ENCODE measurements around the gene ULBP1.

The ULBP1 gene

DNA sequence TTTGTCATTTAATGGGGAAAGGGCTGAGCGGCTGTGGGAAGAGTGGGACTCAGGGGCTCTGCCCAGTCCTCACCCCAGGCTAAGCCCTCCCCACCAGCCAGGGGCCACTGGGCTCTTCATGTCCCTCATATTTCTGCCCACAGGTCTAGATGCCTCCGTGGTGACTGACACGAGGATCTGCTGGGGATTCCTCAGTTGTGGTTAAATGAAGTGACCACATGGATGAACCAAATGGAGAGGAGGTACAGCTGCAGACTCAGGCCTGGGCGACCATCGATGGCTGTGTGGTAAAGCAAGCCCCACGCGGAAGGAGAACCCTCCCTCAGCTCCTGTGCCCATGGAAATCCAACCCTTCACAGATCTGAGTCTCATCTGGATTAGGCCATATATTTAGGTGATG, 32.2 kb downstream of the ULBP1 start:
- no peak overlapping the region for H2BK12ac ChIP-seq (ENCODE audit: low read length)
- no peak overlapping the region for H3K9ac ChIP-seq (ENCODE audit: low read depth, low read length, poor library complexity)
- WGBS, 2 donors (ENCODE audit: extremely low coverage in 2 of 2, insufficient read length in 2 of 2, insufficient replicate concordance in 1 of 2): no CpG with 5 or more reads among the region's 7 CpGs
- no peak overlapping the region for H3K4ac ChIP-seq (ENCODE audit: low read length)
- H2BK15ac ChIP-seq (ENCODE audit: low read length): no peak overlapping the region
- H3K9me3 ChIP-seq (replicated peaks in 1 of 2; ENCODE audit: control insufficient read depth in 2 of 2, insufficient read depth in 1 of 2, low read depth in 1 of 2, low read length in 2 of 2): peaks cover 0 to 8% of the 10 kb centered on the region in 2 donors
- H4K91ac ChIP-seq (ENCODE audit: low read depth, low read length, poor library complexity): no peak overlapping the region
- H3K79me1 ChIP-seq (ENCODE audit: low read depth, low read length): peaks cover 1% of the 10 kb centered on the region
- no peak overlapping the region for H4K8ac ChIP-seq (ENCODE audit: low read depth, low read length)
- H2BK120ac ChIP-seq (ENCODE audit: low read depth, low read length): no peak overlapping the region
- no peak overlapping the region for H3K14ac ChIP-seq (ENCODE audit: low read length)
- H3K27me3 ChIP-seq (ENCODE audit: control insufficient read depth in 3 of 3, insufficient read depth in 3 of 3, low read depth in 1 of 3, low read length in 3 of 3): peaks cover 7 to 35% (median 24%) of the 10 kb centered on the region in 3 experiments
- peaks cover 1 to 4% of the 10 kb centered on the region in 2 donors for H3K4me1 ChIP-seq (ENCODE audit: control insufficient read depth in 2 of 2, insufficient read depth in 1 of 2, low read depth in 1 of 2, low read length in 2 of 2)
- H3K18ac ChIP-seq (ENCODE audit: low read length): no peak overlapping the region
- H2AFZ ChIP-seq (ENCODE audit: low read length): no peak overlapping the region
- H3K4me2 ChIP-seq (ENCODE audit: insufficient read depth, low read length, poor library complexity, severe bottlenecking): no peak overlapping the region
- peak overlapping the region; percentile 65 for H3K23ac ChIP-seq (ENCODE audit: low read depth, low read length, poor library complexity)
- no peak for DNase-seq (ENCODE audit: low spot score)
- no peak overlapping the region for H2AK5ac ChIP-seq (ENCODE audit: low read depth, low read length)
- peaks cover 3 to 20% of the 10 kb centered on the region in 2 donors for H3K36me3 ChIP-seq (replicated peaks in 1 of 2; ENCODE audit: control insufficient read depth in 2 of 2, insufficient read depth in 2 of 2, low read length in 2 of 2)
- H2BK5ac ChIP-seq (ENCODE audit: low read length): no peak overlapping the region
- no peak overlapping the region for H3K27ac ChIP-seq (replicated peaks; ENCODE audit: low read length)
- no peak overlapping the region for H3K4me3 ChIP-seq (ENCODE audit: low read length in 2 of 2)

- no peak overlapping the region for H2AK5ac ChIP-seq (ENCODE audit: low read depth, low read length)
- no peak overlapping the region for H3K4me2 ChIP-seq (ENCODE audit: insufficient read depth, low read length, poor library complexity, severe bottlenecking)
- H2BK15ac ChIP-seq (ENCODE audit: low read length): no peak overlapping the region
- no peak overlapping the region for H2BK5ac ChIP-seq (ENCODE audit: low read length)
- no peak overlapping the region for H3K4me3 ChIP-seq (ENCODE audit: low read length in 2 of 2)
- no peak overlapping the region for H3K18ac ChIP-seq (ENCODE audit: low read length)
- no peak overlapping the region for H2BK120ac ChIP-seq (ENCODE audit: low read depth, low read length)
- H3K36me3 ChIP-seq (replicated peaks in 1 of 2; ENCODE audit: control insufficient read depth in 2 of 2, insufficient read depth in 2 of 2, low read length in 2 of 2): peaks cover 5 to 22% of the 10 kb centered on the region in 2 donors
- peaks cover 1% of the 10 kb centered on the region for H3K79me1 ChIP-seq (ENCODE audit: low read depth, low read length)
- no peak overlapping the region for H3K9ac ChIP-seq (ENCODE audit: low read depth, low read length, poor library complexity)
- H3K23ac ChIP-seq (ENCODE audit: low read depth, low read length, poor library complexity): no peak overlapping the region
- H3K9me3 ChIP-seq (replicated peaks in 1 of 2; ENCODE audit: control insufficient read depth in 2 of 2, insufficient read depth in 1 of 2, low read depth in 1 of 2, low read length in 2 of 2): peaks cover 0 to 4% of the 10 kb centered on the region in 2 donors
- H4K8ac ChIP-seq (ENCODE audit: low read depth, low read length): no peak overlapping the region
- H2AFZ ChIP-seq (ENCODE audit: low read length): no peak overlapping the region
- H3K4ac ChIP-seq (ENCODE audit: low read length): no peak overlapping the region
- WGBS, 2 donors (ENCODE audit: extremely low coverage in 2 of 2, insufficient read length in 2 of 2, insufficient replicate concordance in 1 of 2): no CpG with 5 or more reads among the region's 2 CpGs
- no peak overlapping the region for H3K27ac ChIP-seq (replicated peaks; ENCODE audit: low read length)
- H3K27me3 ChIP-seq (ENCODE audit: control insufficient read depth in 3 of 3, insufficient read depth in 3 of 3, low read depth in 1 of 3, low read length in 3 of 3): peaks cover 0 to 9% (median 0%) of the 10 kb centered on the region in 3 experiments
- no peak for DNase-seq (ENCODE audit: low spot score)
- no peak overlapping the region for H3K14ac ChIP-seq (ENCODE audit: low read length)
- H2BK12ac ChIP-seq (ENCODE audit: low read length): no peak overlapping the region
- H3K4me1 ChIP-seq (ENCODE audit: control insufficient read depth in 2 of 2, insufficient read depth in 1 of 2, low read depth in 1 of 2, low read length in 2 of 2): peaks cover 4 to 6% of the 10 kb centered on the region in 2 donors
- no peak overlapping the region for H4K91ac ChIP-seq (ENCODE audit: low read depth, low read length, poor library complexity)
These were observed 35.9 kb downstream of the ULBP1 start for GRCh38 chr6:149999636-150000035.

DNA sequence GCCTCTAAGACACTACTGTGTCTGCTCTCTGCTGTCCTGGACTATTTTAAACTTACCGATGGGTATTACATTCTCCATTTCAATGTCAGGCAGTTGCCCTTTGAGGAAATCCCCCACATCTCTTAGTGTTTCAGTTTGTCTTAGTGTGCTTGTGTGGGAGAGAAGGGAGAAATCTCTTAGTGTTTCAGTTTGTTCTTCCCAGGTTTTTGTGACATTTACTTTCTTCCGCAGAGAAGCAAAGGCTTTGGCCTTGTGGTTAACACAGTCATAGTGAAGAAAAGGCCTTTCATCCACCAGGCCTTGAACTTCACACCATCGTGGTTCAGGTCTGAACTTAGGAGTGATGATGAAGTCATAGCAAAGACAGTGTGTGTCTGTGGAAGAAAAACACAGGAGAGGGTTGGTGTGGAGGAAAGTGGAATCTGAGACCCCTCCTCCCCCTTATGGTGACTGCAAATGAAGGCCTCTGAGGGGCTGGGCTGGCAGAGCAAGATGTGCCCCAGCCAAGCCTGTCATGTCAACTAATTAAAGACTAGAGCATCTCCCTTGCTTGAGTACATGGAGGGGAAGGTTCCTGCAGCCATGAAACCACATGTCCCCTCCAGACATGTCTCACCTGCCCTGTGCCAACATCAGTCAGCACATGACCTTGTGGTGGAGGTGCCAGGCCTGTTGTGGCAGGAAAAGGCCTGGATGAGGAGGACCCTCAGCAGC, 37.7 kb downstream of the ULBP1 start:
- H3K4me3 ChIP-seq (ENCODE audit: low read length in 2 of 2): no peak overlapping the region
- no peak overlapping the region for H3K27ac ChIP-seq (replicated peaks; ENCODE audit: low read length)
- no peak for DNase-seq (ENCODE audit: low spot score)
- no CpG with 5 or more reads among the region's 3 CpGs for WGBS, 2 donors (ENCODE audit: extremely low coverage in 2 of 2, insufficient read length in 2 of 2, insufficient replicate concordance in 1 of 2)
- H2BK12ac ChIP-seq (ENCODE audit: low read length): no peak overlapping the region
- no peaks in the 10 kb centered on the region for H3K79me1 ChIP-seq (ENCODE audit: low read depth, low read length)
- no peak overlapping the region for H2BK15ac ChIP-seq (ENCODE audit: low read length)
- no peak overlapping the region for H2AK5ac ChIP-seq (ENCODE audit: low read depth, low read length)
- no peak overlapping the region for H2BK5ac ChIP-seq (ENCODE audit: low read length)
- no peak overlapping the region for H2AFZ ChIP-seq (ENCODE audit: low read length)
- peaks cover 0 to 4% of the 10 kb centered on the region in 2 donors for H3K9me3 ChIP-seq (replicated peaks in 1 of 2; ENCODE audit: control insufficient read depth in 2 of 2, insufficient read depth in 1 of 2, low read depth in 1 of 2, low read length in 2 of 2)
- no peak overlapping the region for H2BK120ac ChIP-seq (ENCODE audit: low read depth, low read length)
- H4K8ac ChIP-seq (ENCODE audit: low read depth, low read length): no peak overlapping the region
- peaks cover 6 to 7% of the 10 kb centered on the region in 2 donors for H3K4me1 ChIP-seq (ENCODE audit: control insufficient read depth in 2 of 2, insufficient read depth in 1 of 2, low read depth in 1 of 2, low read length in 2 of 2)
- no peak overlapping the region for H3K23ac ChIP-seq (ENCODE audit: low read depth, low read length, poor library complexity)
- H3K36me3 ChIP-seq (replicated peaks in 1 of 2; ENCODE audit: control insufficient read depth in 2 of 2, insufficient read depth in 2 of 2, low read length in 2 of 2): peaks cover 5 to 22% of the 10 kb centered on the region in 2 donors
- H3K18ac ChIP-seq (ENCODE audit: low read length): no peak overlapping the region
- H3K9ac ChIP-seq (ENCODE audit: low read depth, low read length, poor library complexity): no peak overlapping the region
- no peak overlapping the region for H3K4ac ChIP-seq (ENCODE audit: low read length)
- no peak overlapping the region for H4K91ac ChIP-seq (ENCODE audit: low read depth, low read length, poor library complexity)
- peaks cover 0 to 17% (median 8%) of the 10 kb centered on the region in 3 experiments for H3K27me3 ChIP-seq (ENCODE audit: control insufficient read depth in 3 of 3, insufficient read depth in 3 of 3, low read depth in 1 of 3, low read length in 3 of 3)
- no peak overlapping the region for H3K14ac ChIP-seq (ENCODE audit: low read length)
- no peak overlapping the region for H3K4me2 ChIP-seq (ENCODE audit: insufficient read depth, low read length, poor library complexity, severe bottlenecking)

DNA sequence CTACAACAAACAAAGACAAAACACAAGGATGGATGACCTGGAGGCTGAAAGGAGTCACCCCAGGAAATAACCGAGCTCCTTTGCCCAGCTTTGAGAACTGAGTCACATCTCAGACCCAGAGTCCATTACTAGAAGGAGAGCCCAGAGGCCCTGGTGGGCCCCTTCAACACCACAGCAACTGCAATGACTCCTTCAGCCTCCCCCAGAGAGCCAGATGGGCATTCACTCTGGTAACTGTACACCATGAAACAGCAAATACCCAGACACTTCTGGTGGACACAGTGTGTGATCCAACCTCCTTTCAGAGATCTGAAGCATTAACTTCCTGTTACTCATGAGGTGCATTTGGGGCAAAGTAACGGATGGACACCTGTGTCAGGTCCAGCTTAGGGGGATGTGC, 39.0 kb downstream of the ULBP1 start:
- H3K4me1 ChIP-seq (ENCODE audit: control insufficient read depth in 2 of 2, insufficient read depth in 1 of 2, low read depth in 1 of 2, low read length in 2 of 2): peaks cover 6 to 7% of the 10 kb centered on the region in 2 donors
- H2BK15ac ChIP-seq (ENCODE audit: low read length): no peak overlapping the region
- H3K9ac ChIP-seq (ENCODE audit: low read depth, low read length, poor library complexity): no peak overlapping the region
- no peak overlapping the region for H2AK5ac ChIP-seq (ENCODE audit: low read depth, low read length)
- no peak overlapping the region for H3K4me3 ChIP-seq (ENCODE audit: low read length in 2 of 2)
- no peak overlapping the region for H3K14ac ChIP-seq (ENCODE audit: low read length)
- H2BK120ac ChIP-seq (ENCODE audit: low read depth, low read length): no peak overlapping the region
- DNase-seq (ENCODE audit: low spot score): no peak
- no peaks in the 10 kb centered on the region for H3K79me1 ChIP-seq (ENCODE audit: low read depth, low read length)
- peaks cover 5 to 22% of the 10 kb centered on the region in 2 donors for H3K36me3 ChIP-seq (replicated peaks in 1 of 2; ENCODE audit: control insufficient read depth in 2 of 2, insufficient read depth in 2 of 2, low read length in 2 of 2)
- no peak overlapping the region for H2BK12ac ChIP-seq (ENCODE audit: low read length)
- WGBS, 2 donors (ENCODE audit: extremely low coverage in 2 of 2, insufficient read length in 2 of 2, insufficient replicate concordance in 1 of 2): no CpG with 5 or more reads among the region's 2 CpGs
- no peak overlapping the region for H3K4me2 ChIP-seq (ENCODE audit: insufficient read depth, low read length, poor library complexity, severe bottlenecking)
- H4K8ac ChIP-seq (ENCODE audit: low read depth, low read length): no peak overlapping the region
- no peak overlapping the region for H2AFZ ChIP-seq (ENCODE audit: low read length)
- H3K9me3 ChIP-seq (replicated peaks in 1 of 2; ENCODE audit: control insufficient read depth in 2 of 2, insufficient read depth in 1 of 2, low read depth in 1 of 2, low read length in 2 of 2): peaks cover 0 to 4% of the 10 kb centered on the region in 2 donors
- H3K4ac ChIP-seq (ENCODE audit: low read length): no peak overlapping the region
- H3K23ac ChIP-seq (ENCODE audit: low read depth, low read length, poor library complexity): no peak overlapping the region
- H3K27ac ChIP-seq (replicated peaks; ENCODE audit: low read length): no peak overlapping the region
- no peak overlapping the region for H3K18ac ChIP-seq (ENCODE audit: low read length)
- peaks cover 0 to 19% (median 15%) of the 10 kb centered on the region in 3 experiments for H3K27me3 ChIP-seq (ENCODE audit: control insufficient read depth in 3 of 3, insufficient read depth in 3 of 3, low read depth in 1 of 3, low read length in 3 of 3)
- H2BK5ac ChIP-seq (ENCODE audit: low read length): no peak overlapping the region
- H4K91ac ChIP-seq (ENCODE audit: low read depth, low read length, poor library complexity): no peak overlapping the region

Data from neuronal stem cell (in vitro differentiated cells).